ENCODE data around the gene DSTYK. TPM values are rescaled to one million over a fixed set of nuclear protein-coding genes. Genes with fewer than 3 reads are reported as not detected.

DSTYK gene
- 16.9 TPM for total RNA-seq

GRCh38 chr1:205211169-205211838 lies at the start of gene DSTYK:
DSTYK (minus strand) TSS chr1:205211702; CDS start chr1:205211535, 167 bp downstream.
- peak; percentile 98 for ATAC-seq
- peak; percentile 95 for DNase-seq (ENCODE audit: low spot score)
- intact Hi-C loops (cut with DNase I): no loop called here

- intact Hi-C loops (cut with DNase I): loop anchor here (10.0 kb wide), 1 partner anchor 275 kb away; no protein-coding TSS in a partner anchor
- no peak for ATAC-seq
- DNase-seq (ENCODE audit: low spot score): no peak
These were observed 48.5 kb upstream of the DSTYK start for GRCh38 chr1:205259998-205260397.

- no peak for ATAC-seq
- intact Hi-C loops (cut with DNase I): loop anchor here (10.0 kb wide), 1 partner anchor 275 kb away; no protein-coding TSS in a partner anchor
- DNase-seq (ENCODE audit: low spot score): no peak
These were observed 47.9 kb upstream of the DSTYK start for GRCh38 chr1:205259324-205259832.

- no peak for ATAC-seq
- intact Hi-C loops (cut with DNase I): loop anchor here (10.0 kb wide), 1 partner anchor 274 kb away; no protein-coding TSS in a partner anchor
- DNase-seq (ENCODE audit: low spot score): no peak
These were observed 47.2 kb upstream of the DSTYK start for GRCh38 chr1:205258719-205259118.

- intact Hi-C loops (cut with DNase I): loop anchor here (10.0 kb wide), 1 partner anchor 273 kb away; no protein-coding TSS in a partner anchor
- ATAC-seq: no peak
- no peak for DNase-seq (ENCODE audit: low spot score)
These were observed 46.8 kb upstream of the DSTYK start for GRCh38 chr1:205258261-205258691.

- intact Hi-C loops (cut with DNase I): loop anchor here (10.0 kb wide), 1 partner anchor 273 kb away; no protein-coding TSS in a partner anchor
- no peak for ATAC-seq
These were observed 46.2 kb upstream of the DSTYK start for GRCh38 chr1:205257735-205258134.

GRCh38 chr1:205256951-205257625 lies 45.6 kb upstream of the DSTYK start:
- no peak for DNase-seq (ENCODE audit: low spot score)
- ATAC-seq: no peak
- intact Hi-C loops (cut with DNase I): loop anchor here (10.0 kb wide), 1 partner anchor 272 kb away; no protein-coding TSS in a partner anchor

More at GRCh38 chr1:205257735-205258134, 46.2 kb upstream of the DSTYK start:
- DNase-seq (ENCODE audit: low spot score): no peak

- ATAC-seq (peak; percentile 94), DNase-seq (ENCODE audit: low spot score) (peak; percentile 95)
- intact Hi-C loops (cut with DNase I): loop anchor here (10.0 kb wide), 1 partner anchor 271 kb away; no protein-coding TSS in a partner anchor
These were observed 44.7 kb upstream of the DSTYK start for GRCh38 chr1:205255941-205256780.

- intact Hi-C loops (cut with DNase I): loop anchor here (10.0 kb wide), 1 partner anchor 267 kb away; no protein-coding TSS in a partner anchor
- ATAC-seq: no peak
- no peak for DNase-seq (ENCODE audit: low spot score)
These were observed 40.1 kb upstream of the DSTYK start for GRCh38 chr1:205251576-205251975.

GRCh38 chr1:205250699-205251098 lies 39.2 kb upstream of the DSTYK start:
- ATAC-seq (no peak), DNase-seq (ENCODE audit: low spot score) (no peak)
- intact Hi-C loops (cut with DNase I): loop anchor here (10.0 kb wide), 1 partner anchor 266 kb away; no protein-coding TSS in a partner anchor

- DNase-seq (ENCODE audit: low spot score): no peak
- intact Hi-C loops (cut with DNase I): loop anchor here (10.0 kb wide), 1 partner anchor 265 kb away; no protein-coding TSS in a partner anchor
- ATAC-seq: peak; percentile 4
These were observed 38.1 kb upstream of the DSTYK start for GRCh38 chr1:205249651-205250050.

GRCh38 chr1:205248793-205249601 lies 37.5 kb upstream of the DSTYK start:
- intact Hi-C loops (cut with DNase I): no loop called here
- peak; percentile 83 for DNase-seq (ENCODE audit: low spot score)

GRCh38 chr1:205247130-205247921 lies 35.8 kb upstream of the DSTYK start:
- ATAC-seq: peak; percentile 87
- DNase-seq (ENCODE audit: low spot score): no peak
- intact Hi-C loops (cut with DNase I): no loop called here

More at GRCh38 chr1:205248793-205249601, 37.5 kb upstream of the DSTYK start:
- peak; percentile 48 for ATAC-seq

- peak; percentile 32 for DNase-seq (ENCODE audit: low spot score)
- ATAC-seq: no peak
- intact Hi-C loops (cut with DNase I): no loop called here
These were observed 35.0 kb upstream of the DSTYK start for GRCh38 chr1:205246351-205247119.

GRCh38 chr1:205245096-205245495 lies 33.6 kb upstream of the DSTYK start:
- intact Hi-C loops (cut with DNase I): no loop called here
- DNase-seq (ENCODE audit: low spot score): peak; percentile 30

GRCh38 chr1:205244384-205244783 lies 32.9 kb upstream of the DSTYK start:
- intact Hi-C loops (cut with DNase I): no loop called here
- ATAC-seq (no peak), DNase-seq (ENCODE audit: low spot score) (peak; percentile 17)

More at GRCh38 chr1:205245096-205245495, 33.6 kb upstream of the DSTYK start:
- ATAC-seq: no peak

All from sciatic nerve (tissue), 2 donors.